K562 (cell line): ENCODE measurements around the gene UBLCP1. TPM values are rescaled to one million over a fixed set of nuclear protein-coding genes. Genes with fewer than 3 reads are reported as not detected.

Source experiments
- ARID1B ChIP-seq: fragments of 450-650 bp; IDR thresholded peaks from 2 replicates; pipeline ENCODE4 v1.6.1; 2016; ENCODE audit warnings: antibody characterized with exemption, mild to moderate bottlenecking, inconsistent platforms
- CCAR2 ChIP-seq: fragments of 200-400 bp; formaldehyde crosslinking; IDR thresholded peaks from 2 replicates; pipeline ENCODE4 v1.6.1; 2017; ENCODE audit warnings: mild to moderate bottlenecking, low read depth, low read length
- CEBPB ChIP-seq: fragments of 450-650 bp; IDR thresholded peaks from 2 replicates; pipeline ENCODE4 v1.6.1; 2016; ENCODE audit warnings: missing genetic modification characterization, missing compliant biosample characterization
- CXXC5 ChIP-seq: fragments of 250-450 bp; sonication (Bioruptor Pico); IDR thresholded peaks from 2 replicates; pipeline ENCODE4 v1.8.0; 2022; ENCODE audit warnings: inconsistent platforms, mild to moderate bottlenecking, moderate library complexity
- EP400 ChIP-seq: fragments of 450-650 bp; IDR thresholded peaks from 2 replicates; pipeline ENCODE4 v1.6.1; 2017; ENCODE audit warnings: antibody characterized with exemption, mild to moderate bottlenecking, moderate library complexity
- ETS2 ChIP-seq: IDR thresholded peaks from 2 replicates; pipeline ENCODE4 v1.6.1; 2016; ENCODE audit warnings: borderline replicate concordance, missing genetic modification characterization, mild to moderate bottlenecking, moderate library complexity, missing compliant biosample characterization; ENCODE audit not compliant: poor library complexity, severe bottlenecking
- HDAC6 ChIP-seq: IDR thresholded peaks from 2 replicates; pipeline ENCODE4 v1.6.1; 2012; ENCODE audit warnings: low read depth, mild to moderate bottlenecking, control low read depth, inconsistent platforms, low read length, moderate library complexity
- HEY1 ChIP-seq: fragments of 250-450 bp; sonication (Bioruptor Pico); IDR thresholded peaks from 2 replicates; pipeline ENCODE4 v1.5.0; 2020; ENCODE audit warnings: mild to moderate bottlenecking, moderate library complexity, borderline replicate concordance
- KLF13 ChIP-seq: fragments of 450-650 bp; IDR thresholded peaks from 2 replicates; pipeline ENCODE4 v1.6.1; 2016; ENCODE audit warnings: missing genetic modification characterization, low read depth, mild to moderate bottlenecking, missing compliant biosample characterization, moderate library complexity, borderline replicate concordance
- MAFG ChIP-seq: fragments of 450-650 bp; conservative IDR thresholded peaks from 2 replicates; pipeline ENCODE4 v1.6.1; 2016; ENCODE audit warnings: missing genetic modification characterization, missing compliant biosample characterization
- MAFK ChIP-seq: IDR thresholded peaks from 2 replicates; pipeline ENCODE4 v1.6.1; 2011; ENCODE audit warnings: low read length, improper control_type of control experiment
- RCOR1 ChIP-seq, 2 experiments: IDR thresholded peaks; 2 replicates each; pipeline ENCODE4 v1.6.1; 2012; ENCODE audit warnings: low read depth in 2 of 2, low read length in 2 of 2, borderline replicate concordance in 1 of 2, improper control_type of control experiment in 1 of 2
- TAL1 ChIP-seq: fragments of 450-650 bp; IDR thresholded peaks from 2 replicates; pipeline ENCODE4 v1.6.1; 2016; ENCODE audit warnings: mild to moderate bottlenecking
- ZEB2 ChIP-seq: fragments of 450-650 bp; IDR thresholded peaks from 2 replicates; pipeline ENCODE4 v1.6.1; 2016
- ZNF133 ChIP-seq: fragments of 250-450 bp; sonication (Bioruptor Pico); IDR thresholded peaks from 2 replicates; pipeline ENCODE4 v1.4.0; 2020; ENCODE audit warnings: mild to moderate bottlenecking
- polyA plus RNA-seq, 8 experiments: library from polyadenylated mRNA; depleted of rRNA in 4 of 8; stranded (reverse) in 5 of 8; unstranded in 3 of 8; fragments of >200 nt; fragmentation: Nextera tagmentation in 2 of 8; fragmentation: Illumina TruSeq in 1 of 8; extraction: Ambion mirVana in 2 of 8; extraction: Trizol in 1 of 8; gene quantifications; 2 replicates each; pipeline versions ENCODE4 v1.2.1 to v1.2.3, GENCODE V29; 2011 to 2014; ENCODE audit warnings: inconsistent platforms in 1 of 8, missing spikeins in 1 of 8
- total RNA-seq, 7 experiments: library from RNA; depleted of rRNA in 6 of 7; stranded (reverse); fragments of >200 nt in 6 of 7; fragmentation: Illumina TruSeq in 2 of 7; extraction: Trizol in 2 of 7; gene quantifications; 2 replicates each; pipeline versions ENCODE4 v1.2.1 to v1.2.3, GENCODE V29; 2011 to 2021; ENCODE audit warnings: low replicate concordance in 1 of 7
- TF ChIP-seq, protein P1 (sequence below): fragments of 250-450 bp; sonication (Bioruptor Pico); IDR thresholded peaks from 2 replicates; pipeline ENCODE4 v1.4.0; 2020; ENCODE audit warnings: mild to moderate bottlenecking, moderate library complexity
- TF ChIP-seq, protein P2 (sequence below): fragments of 450-650 bp; IDR thresholded peaks from 2 replicates; pipeline ENCODE4 v1.6.1; 2017; ENCODE audit warnings: mild to moderate bottlenecking, moderate library complexity
- TF ChIP-seq, protein P3 (sequence below): IDR thresholded peaks from 2 replicates; pipeline ENCODE4 v1.6.1; 2014; ENCODE audit warnings: antibody characterized with exemption
- TF ChIP-seq, protein P4 (sequence below), 2 experiments: IDR thresholded peaks; 2 replicates each; pipeline ENCODE4 v1.6.1; 2011; ENCODE audit warnings: borderline replicate concordance in 1 of 2, control low read depth in 1 of 2, low read depth in 1 of 2, low read length in 1 of 2, mild to moderate bottlenecking in 1 of 2, mixed read lengths in 1 of 2, moderate library complexity in 1 of 2; ENCODE audit not compliant: insufficient read depth in 1 of 2, insufficient read length in 1 of 2, poor library complexity in 1 of 2, severe bottlenecking in 1 of 2; ENCODE audit errors: extremely low read depth in 1 of 2
- TF ChIP-seq, protein P5 (sequence below): sonication (generic); formaldehyde crosslinking; IDR thresholded peaks from 2 replicates; pipeline ENCODE4 v1.8.1; 2023; ENCODE audit warnings: mild to moderate bottlenecking, missing genetic modification reagents

Gene UBLCP1
- total and polyA plus RNA-seq, 9 of the 15 experiments (the other 6 are each of a cell fraction or from before 2014, with no cell fraction given): 18.8 to 39.8 (median 30.2) TPM

DNA sequence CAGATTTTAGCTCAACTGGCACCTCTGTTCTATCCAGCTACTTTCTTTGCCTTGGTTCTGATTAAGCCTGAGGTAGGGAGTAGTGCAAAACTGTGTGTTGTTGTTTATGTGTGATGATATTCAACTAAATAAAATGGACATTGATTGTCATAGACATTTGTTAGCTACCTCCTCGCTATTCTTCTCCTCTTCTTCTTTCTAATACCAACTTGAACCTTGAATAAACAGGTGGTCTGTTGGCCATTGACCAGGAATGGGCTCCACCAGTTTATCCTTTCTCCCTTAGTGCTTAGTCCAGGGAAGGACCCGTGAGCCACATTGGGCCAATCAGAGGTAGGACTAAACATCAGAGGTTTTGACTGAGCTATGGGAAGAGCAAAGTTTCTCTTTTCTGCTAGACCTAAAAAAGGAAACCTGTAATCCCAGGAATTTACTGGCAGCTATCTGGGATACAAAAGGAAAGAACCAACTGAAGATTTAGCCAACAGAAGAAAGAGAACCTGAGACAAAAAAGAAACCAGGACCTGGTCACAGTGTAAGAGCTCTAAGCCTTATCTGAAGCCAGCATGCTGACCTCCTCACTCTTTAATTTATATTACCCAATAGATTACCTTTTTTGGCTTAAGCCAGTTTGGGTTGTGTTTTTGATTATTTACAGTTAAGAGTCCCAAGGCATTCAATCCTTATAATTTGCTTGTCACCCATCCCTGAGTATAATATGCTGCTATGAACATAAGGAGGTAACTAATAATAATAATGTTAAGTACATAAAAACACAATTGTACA is 48.4 kb upstream of the UBLCP1 start (continued):
- TF ChIP-seq, protein P1, sequence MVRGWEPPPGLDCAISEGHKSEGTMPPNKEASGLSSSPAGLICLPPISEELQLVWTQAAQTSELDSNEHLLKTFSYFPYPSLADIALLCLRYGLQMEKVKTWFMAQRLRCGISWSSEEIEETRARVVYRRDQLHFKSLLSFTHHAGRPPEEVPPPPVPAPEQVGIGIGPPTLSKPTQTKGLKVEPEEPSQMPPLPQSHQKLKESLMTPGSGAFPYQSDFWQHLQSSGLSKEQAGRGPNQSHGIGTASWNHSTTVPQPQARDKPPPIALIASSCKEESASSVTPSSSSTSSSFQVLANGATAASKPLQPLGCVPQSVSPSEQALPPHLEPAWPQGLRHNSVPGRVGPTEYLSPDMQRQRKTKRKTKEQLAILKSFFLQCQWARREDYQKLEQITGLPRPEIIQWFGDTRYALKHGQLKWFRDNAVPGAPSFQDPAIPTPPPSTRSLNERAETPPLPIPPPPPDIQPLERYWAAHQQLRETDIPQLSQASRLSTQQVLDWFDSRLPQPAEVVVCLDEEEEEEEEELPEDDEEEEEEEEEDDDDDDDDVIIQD (CRISPR knock-in tag): no peak
- TF ChIP-seq HEY1 (CRISPR knock-in tag): no peak
- TF ChIP-seq, protein P2, sequence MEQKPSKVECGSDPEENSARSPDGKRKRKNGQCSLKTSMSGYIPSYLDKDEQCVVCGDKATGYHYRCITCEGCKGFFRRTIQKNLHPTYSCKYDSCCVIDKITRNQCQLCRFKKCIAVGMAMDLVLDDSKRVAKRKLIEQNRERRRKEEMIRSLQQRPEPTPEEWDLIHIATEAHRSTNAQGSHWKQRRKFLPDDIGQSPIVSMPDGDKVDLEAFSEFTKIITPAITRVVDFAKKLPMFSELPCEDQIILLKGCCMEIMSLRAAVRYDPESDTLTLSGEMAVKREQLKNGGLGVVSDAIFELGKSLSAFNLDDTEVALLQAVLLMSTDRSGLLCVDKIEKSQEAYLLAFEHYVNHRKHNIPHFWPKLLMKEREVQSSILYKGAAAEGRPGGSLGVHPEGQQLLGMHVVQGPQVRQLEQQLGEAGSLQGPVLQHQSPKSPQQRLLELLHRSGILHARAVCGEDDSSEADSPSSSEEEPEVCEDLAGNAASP: no peak
- TF ChIP-seq TAL1: peak; percentile 47; the same call in 1 of the 2 replicates
- TF ChIP-seq ETS2 (tag): no peak
- TF ChIP-seq, protein P3, sequence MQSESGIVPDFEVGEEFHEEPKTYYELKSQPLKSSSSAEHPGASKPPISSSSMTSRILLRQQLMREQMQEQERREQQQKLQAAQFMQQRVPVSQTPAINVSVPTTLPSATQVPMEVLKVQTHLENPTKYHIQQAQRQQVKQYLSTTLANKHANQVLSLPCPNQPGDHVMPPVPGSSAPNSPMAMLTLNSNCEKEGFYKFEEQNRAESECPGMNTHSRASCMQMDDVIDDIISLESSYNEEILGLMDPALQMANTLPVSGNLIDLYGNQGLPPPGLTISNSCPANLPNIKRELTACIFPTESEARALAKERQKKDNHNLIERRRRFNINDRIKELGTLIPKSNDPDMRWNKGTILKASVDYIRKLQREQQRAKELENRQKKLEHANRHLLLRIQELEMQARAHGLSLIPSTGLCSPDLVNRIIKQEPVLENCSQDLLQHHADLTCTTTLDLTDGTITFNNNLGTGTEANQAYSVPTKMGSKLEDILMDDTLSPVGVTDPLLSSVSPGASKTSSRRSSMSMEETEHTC: no peak
- no peak for TF ChIP-seq HDAC6
- no peak for TF ChIP-seq ZNF133 (CRISPR knock-in tag)
- no peak for TF ChIP-seq MAFG (tag)
- peak in 1 of 2 experiments; percentile 23; a peak in 1 of 4 replicates for TF ChIP-seq RCOR1 (IDR thresholded peaks at IDR 0.05; ENCODE audit: borderline replicate concordance in 1 of 2, low read depth in 2 of 2, low read length in 2 of 2)
- no peak for TF ChIP-seq MAFK
- no peak for TF ChIP-seq KLF13 (tag)
- no peak for TF ChIP-seq CXXC5 (CRISPR knock-in tag)
- TF ChIP-seq CCAR2: no peak
- no peak for TF ChIP-seq ZEB2
- peak; percentile 58; the same call in 1 of the 2 replicates for TF ChIP-seq ARID1B
- TF ChIP-seq CEBPB: peak; percentile 46; the same call in 1 of the 2 replicates
- TF ChIP-seq, protein P4, sequence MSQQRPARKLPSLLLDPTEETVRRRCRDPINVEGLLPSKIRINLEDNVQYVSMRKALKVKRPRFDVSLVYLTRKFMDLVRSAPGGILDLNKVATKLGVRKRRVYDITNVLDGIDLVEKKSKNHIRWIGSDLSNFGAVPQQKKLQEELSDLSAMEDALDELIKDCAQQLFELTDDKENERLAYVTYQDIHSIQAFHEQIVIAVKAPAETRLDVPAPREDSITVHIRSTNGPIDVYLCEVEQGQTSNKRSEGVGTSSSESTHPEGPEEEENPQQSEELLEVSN (IDR thresholded peaks at IDR 0.05; ENCODE audit: borderline replicate concordance in 1 of 2, extremely low read depth in 1 of 2, insufficient read depth in 1 of 2, insufficient read length in 1 of 2, low read depth in 1 of 2, low read length in 1 of 2, poor library complexity in 1 of 2, severe bottlenecking in 1 of 2): no peak
- TF ChIP-seq EP400: no peak
- TF ChIP-seq, protein P5, sequence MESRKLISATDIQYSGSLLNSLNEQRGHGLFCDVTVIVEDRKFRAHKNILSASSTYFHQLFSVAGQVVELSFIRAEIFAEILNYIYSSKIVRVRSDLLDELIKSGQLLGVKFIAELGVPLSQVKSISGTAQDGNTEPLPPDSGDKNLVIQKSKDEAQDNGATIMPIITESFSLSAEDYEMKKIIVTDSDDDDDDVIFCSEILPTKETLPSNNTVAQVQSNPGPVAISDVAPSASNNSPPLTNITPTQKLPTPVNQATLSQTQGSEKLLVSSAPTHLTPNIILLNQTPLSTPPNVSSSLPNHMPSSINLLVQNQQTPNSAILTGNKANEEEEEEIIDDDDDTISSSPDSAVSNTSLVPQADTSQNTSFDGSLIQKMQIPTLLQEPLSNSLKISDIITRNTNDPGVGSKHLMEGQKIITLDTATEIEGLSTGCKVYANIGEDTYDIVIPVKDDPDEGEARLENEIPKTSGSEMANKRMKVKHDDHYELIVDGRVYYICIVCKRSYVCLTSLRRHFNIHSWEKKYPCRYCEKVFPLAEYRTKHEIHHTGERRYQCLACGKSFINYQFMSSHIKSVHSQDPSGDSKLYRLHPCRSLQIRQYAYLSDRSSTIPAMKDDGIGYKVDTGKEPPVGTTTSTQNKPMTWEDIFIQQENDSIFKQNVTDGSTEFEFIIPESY: no peak
